BLaER1 (cell line): ENCODE measurements around the gene RGS3.
A peak's percentile ranks its signal among the peaks of the same experiment; 100 is the strongest.

Source experiments
- H3K27ac ChIP-seq: shearing (Covaris generic); formaldehyde crosslinking; 2 replicates; pipeline ENCODE4 v1.8.1; 2022
- H3K27me3 ChIP-seq: shearing (Covaris generic); formaldehyde crosslinking; 2 replicates; pipeline ENCODE4 v1.8.1; 2022
- H3K36me3 ChIP-seq: shearing (Covaris generic); formaldehyde crosslinking; 2 replicates; pipeline ENCODE4 v1.8.1; 2022
- H3K4me1 ChIP-seq: shearing (Covaris generic); formaldehyde crosslinking; 2 replicates; pipeline ENCODE4 v1.8.1; 2022
- H3K4me2 ChIP-seq: shearing (Covaris generic); formaldehyde crosslinking; 2 replicates; pipeline ENCODE4 v1.8.1; 2022
- H3K4me3 ChIP-seq: shearing (Covaris generic); formaldehyde crosslinking; 2 replicates; pipeline ENCODE4 v1.8.1; 2022
- H3K9ac ChIP-seq: shearing (Covaris generic); formaldehyde crosslinking; 2 replicates; pipeline ENCODE4 v1.8.1; 2022
- H3K9me3 ChIP-seq: shearing (Covaris generic); formaldehyde crosslinking; 2 replicates; pipeline ENCODE4 v1.8.1; 2022
- H4K20me1 ChIP-seq: shearing (Covaris generic); formaldehyde crosslinking; 2 replicates; pipeline ENCODE4 v1.8.1; 2022
- Cebpa-rat ChIP-seq: shearing (Covaris generic); IDR thresholded peaks from 2 replicates; pipeline ENCODE4 v1.8.1; 2022

The RGS3 gene

DNA sequence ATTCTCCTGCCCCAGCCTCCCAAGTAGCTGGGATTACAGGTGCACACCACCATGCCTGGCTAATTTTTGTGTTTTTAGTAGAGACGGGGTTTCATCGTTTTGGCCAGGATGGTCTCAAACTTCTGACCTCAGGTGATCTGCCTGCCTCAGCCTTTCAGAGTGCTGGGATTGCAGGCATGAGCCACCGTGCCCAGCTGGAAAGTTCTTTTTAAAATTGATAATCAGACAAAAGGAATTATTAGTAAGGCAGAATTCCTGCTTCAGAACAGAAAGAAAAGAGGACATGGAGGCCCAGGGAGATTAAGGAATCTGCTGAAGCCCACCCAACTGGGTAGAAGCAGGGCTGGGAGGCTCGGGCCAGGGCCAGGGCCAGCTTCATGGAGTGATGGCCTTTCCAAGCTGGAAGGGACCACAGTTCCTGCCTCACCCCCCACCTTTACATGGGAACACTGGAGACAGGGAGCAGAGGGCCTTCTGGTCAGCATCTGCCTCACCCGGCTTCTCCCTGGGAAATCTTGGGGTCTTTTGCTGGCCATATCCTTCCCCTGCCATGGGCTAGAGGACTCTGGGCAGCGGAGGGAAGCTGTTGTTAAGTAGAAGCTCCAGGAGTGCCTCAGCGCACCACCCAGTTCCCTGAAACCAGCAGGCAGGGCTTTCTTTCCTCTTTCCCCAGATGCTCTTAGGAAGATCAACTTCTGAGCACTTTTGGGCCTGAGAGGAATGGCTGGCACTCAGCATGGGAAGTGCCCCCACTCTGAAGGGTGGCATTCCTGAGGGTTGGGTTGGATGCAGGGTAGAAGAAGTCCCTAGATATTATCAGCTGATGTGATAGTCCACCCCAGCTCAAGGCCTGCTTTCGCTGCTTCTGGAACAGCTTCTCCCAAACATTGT, 70.1 kb downstream of the RGS3 start:
- H3K36me3 ChIP-seq: no peaks in the 10 kb centered on the region
- no peak overlapping the region for H3K4me3 ChIP-seq
- H3K27ac ChIP-seq: no peak overlapping the region
- H3K4me1 ChIP-seq: peaks cover 27% of the 10 kb centered on the region
- no peak overlapping the region for H3K4me2 ChIP-seq
- H3K9ac ChIP-seq: no peak overlapping the region
- no peaks in the 10 kb centered on the region for H4K20me1 ChIP-seq
- H3K27me3 ChIP-seq: no peaks in the 10 kb centered on the region
- TF ChIP-seq Cebpa-rat: no peak
- H3K9me3 ChIP-seq: no peaks in the 10 kb centered on the region

- H3K4me2 ChIP-seq: peak overlapping the region; percentile 68
- H3K9ac ChIP-seq: peak overlapping the region; percentile 49; the same call in 1 of the 2 replicates
- no peaks in the 10 kb centered on the region for H3K27me3 ChIP-seq
- no peaks in the 10 kb centered on the region for H4K20me1 ChIP-seq
- TF ChIP-seq Cebpa-rat: no peak
- H3K27ac ChIP-seq: peak overlapping the region; percentile 72
- H3K4me3 ChIP-seq: no peak overlapping the region
- no peaks in the 10 kb centered on the region for H3K36me3 ChIP-seq
- no peaks in the 10 kb centered on the region for H3K9me3 ChIP-seq
- peaks cover 27% of the 10 kb centered on the region for H3K4me1 ChIP-seq
These were observed 72.2 kb downstream of the RGS3 start for GRCh38 chr9:113535756-113536155.

DNA sequence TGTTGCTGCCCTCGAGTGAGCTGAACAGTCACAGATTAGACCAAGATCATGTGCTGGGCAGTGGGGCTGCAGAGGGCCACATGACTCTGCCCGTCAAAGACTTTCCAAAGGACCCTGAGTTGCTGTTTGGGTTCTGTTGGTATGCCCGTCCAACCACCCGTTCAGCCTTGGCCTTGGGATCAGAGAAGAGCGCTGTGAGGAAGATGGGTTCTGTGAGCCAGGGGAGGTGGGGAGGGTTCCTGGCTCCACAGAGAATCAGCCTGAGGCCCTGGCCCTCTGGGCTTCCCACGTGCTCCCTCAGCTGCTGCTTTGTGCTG, 72.6 kb downstream of the RGS3 start:
- peak overlapping the region; percentile 72 for H3K27ac ChIP-seq
- no peaks in the 10 kb centered on the region for H3K27me3 ChIP-seq
- TF ChIP-seq Cebpa-rat: no peak
- H3K4me1 ChIP-seq: peaks cover 31% of the 10 kb centered on the region
- H4K20me1 ChIP-seq: no peaks in the 10 kb centered on the region
- peak overlapping the region; percentile 68 for H3K4me2 ChIP-seq
- no peaks in the 10 kb centered on the region for H3K9me3 ChIP-seq
- H3K9ac ChIP-seq: peak overlapping the region; percentile 49; the same call in 1 of the 2 replicates
- H3K36me3 ChIP-seq: no peaks in the 10 kb centered on the region
- no peak overlapping the region for H3K4me3 ChIP-seq

GRCh38 chr9:113536483-113537228, 73.1 kb downstream of the RGS3 start:
- Histone ChIP-seq H3K4me2 (peak overlapping the region; percentile 68), H3K4me1 (peaks cover 34% of the 10 kb centered on the region), H3K27me3 (no peaks in the 10 kb centered on the region), H3K36me3 (no peaks in the 10 kb centered on the region), H3K9ac (peak overlapping the region; percentile 49; the same call in 1 of the 2 replicates), H3K4me3 (no peak overlapping the region), H4K20me1 (no peaks in the 10 kb centered on the region), H3K9me3 (no peaks in the 10 kb centered on the region), H3K27ac (peak overlapping the region; percentile 72)
- TF ChIP-seq Cebpa-rat: no peak

- H4K20me1 ChIP-seq: no peaks in the 10 kb centered on the region
- H3K36me3 ChIP-seq: no peaks in the 10 kb centered on the region
- H3K4me3 ChIP-seq: no peak overlapping the region
- H3K27ac ChIP-seq: peak overlapping the region; percentile 72; the same call in 1 of the 2 replicates
- no peak for TF ChIP-seq Cebpa-rat
- no peaks in the 10 kb centered on the region for H3K9me3 ChIP-seq
- peaks cover 34% of the 10 kb centered on the region for H3K4me1 ChIP-seq
- H3K27me3 ChIP-seq: no peaks in the 10 kb centered on the region
- H3K4me2 ChIP-seq: peak overlapping the region; percentile 68
- H3K9ac ChIP-seq: no peak overlapping the region
These were observed 73.8 kb downstream of the RGS3 start for GRCh38 chr9:113537229-113537810.

DNA sequence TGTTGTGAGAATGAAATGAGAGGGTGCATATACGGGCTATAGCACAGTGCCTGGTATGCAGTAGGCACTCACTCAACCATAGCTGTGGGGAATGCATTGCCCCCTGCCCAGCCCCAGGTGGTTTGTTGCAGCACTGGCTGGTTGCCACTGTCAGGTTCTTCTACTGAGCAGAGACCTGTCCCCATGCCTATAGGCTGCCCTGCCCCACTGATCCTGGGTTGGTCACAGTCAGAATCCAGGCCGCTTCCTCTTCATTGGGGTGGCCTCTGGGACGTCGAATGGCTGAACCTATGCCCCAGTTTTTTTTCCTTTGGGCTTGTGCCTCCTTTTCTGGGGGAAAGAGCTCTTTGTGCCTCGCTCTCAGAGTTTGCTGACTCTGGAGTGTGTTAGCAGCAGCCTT, 74.6 kb downstream of the RGS3 start:
- Histone ChIP-seq H3K4me3 (no peak overlapping the region), H4K20me1 (no peaks in the 10 kb centered on the region), H3K9ac (no peak overlapping the region), H3K9me3 (no peaks in the 10 kb centered on the region), H3K36me3 (no peaks in the 10 kb centered on the region), H3K4me2 (no peak overlapping the region; the same call in 1 of the 2 replicates), H3K27ac (no peak overlapping the region), H3K4me1 (peaks cover 34% of the 10 kb centered on the region), H3K27me3 (no peaks in the 10 kb centered on the region)
- TF ChIP-seq Cebpa-rat: no peak

DNA sequence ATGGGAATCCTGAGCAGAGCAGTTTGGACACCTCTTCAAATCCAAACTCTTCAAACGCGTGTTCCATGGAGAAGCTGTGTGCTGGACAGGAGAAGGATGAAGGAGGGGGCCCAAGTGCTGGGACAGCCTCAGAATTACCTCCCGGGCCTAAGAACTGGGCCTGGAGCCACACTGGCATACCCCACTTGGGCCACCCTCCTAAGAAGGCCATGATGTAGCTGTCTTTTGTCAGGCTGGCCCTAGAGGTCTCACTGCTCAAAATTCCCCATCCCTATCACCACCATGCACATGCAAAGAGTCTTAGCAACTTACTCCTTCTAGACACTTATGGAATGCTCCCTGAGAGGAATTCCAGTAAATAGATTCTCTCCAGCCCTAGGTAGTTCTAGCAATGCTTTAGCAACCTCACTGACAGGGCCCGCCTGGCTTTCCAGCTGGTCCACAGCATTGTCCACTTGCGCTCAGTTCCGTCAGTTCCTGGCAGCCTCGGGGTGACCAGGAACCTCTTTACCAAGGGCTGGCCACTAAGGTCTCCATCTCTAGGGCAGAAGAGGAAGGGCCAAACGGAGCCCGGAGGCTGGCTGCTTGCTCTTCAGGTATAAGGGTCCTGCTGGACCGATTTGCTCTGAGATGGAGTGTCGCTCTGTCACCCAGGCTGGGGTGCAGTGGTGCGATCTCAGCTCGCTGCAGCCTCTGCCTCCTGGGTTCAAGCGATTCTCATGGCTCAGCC, 75.3 kb downstream of the RGS3 start:
- H4K20me1 ChIP-seq: no peaks in the 10 kb centered on the region
- no peak overlapping the region for H3K4me3 ChIP-seq
- H3K9me3 ChIP-seq: no peaks in the 10 kb centered on the region
- no peak for TF ChIP-seq Cebpa-rat
- no peaks in the 10 kb centered on the region for H3K27me3 ChIP-seq
- H3K27ac ChIP-seq: no peak overlapping the region
- no peak overlapping the region for H3K9ac ChIP-seq
- no peak overlapping the region for H3K4me2 ChIP-seq
- H3K4me1 ChIP-seq: peaks cover 34% of the 10 kb centered on the region
- no peaks in the 10 kb centered on the region for H3K36me3 ChIP-seq

DNA sequence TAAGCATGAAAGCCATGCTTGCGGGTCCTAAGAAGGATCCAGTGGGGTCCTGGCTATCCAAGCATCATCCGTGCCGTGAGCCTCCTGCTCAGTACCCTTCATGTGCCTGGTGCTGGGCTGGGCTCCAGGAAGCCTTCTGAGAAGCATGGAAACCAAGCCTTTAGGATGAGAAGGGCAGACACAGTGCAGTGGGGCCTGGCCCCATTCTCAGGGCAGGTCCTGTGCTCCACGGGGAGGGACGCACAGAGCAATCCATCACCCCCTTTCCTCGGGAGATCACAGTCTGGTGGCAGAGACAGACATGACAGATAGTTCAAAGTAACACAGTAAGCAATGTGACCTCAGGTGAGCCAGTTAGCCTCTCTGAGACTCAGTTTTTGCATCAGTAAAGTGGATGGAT, 76.9 kb downstream of the RGS3 start:
- H3K4me1 ChIP-seq: peaks cover 33% of the 10 kb centered on the region
- no peaks in the 10 kb centered on the region for H4K20me1 ChIP-seq
- no peak for TF ChIP-seq Cebpa-rat
- H3K36me3 ChIP-seq: no peaks in the 10 kb centered on the region
- H3K9ac ChIP-seq: no peak overlapping the region
- H3K4me3 ChIP-seq: no peak overlapping the region
- H3K9me3 ChIP-seq: no peaks in the 10 kb centered on the region
- H3K27me3 ChIP-seq: no peaks in the 10 kb centered on the region
- H3K27ac ChIP-seq: no peak overlapping the region
- H3K4me2 ChIP-seq: no peak overlapping the region
